ENCODE measurements around the gene AGPAT3.
"Not testable (repeated sequence)": the region's sequence is repeated elsewhere in the genome, so short reads cannot be mapped to it uniquely, and the experiment has no call there.

The AGPAT3 gene

GRCh38 chr21:43892984-43893535, 28.0 kb downstream of the AGPAT3 start:
- Mint-ChIP-seq H3K36me3 (ENCODE audit: low read depth) (peaks cover 50% of the 10 kb centered on the region), H3K4me3 (peak overlapping the region; percentile 83), H3K27me3 (ENCODE audit: low read depth) (no peaks in the 10 kb centered on the region), H3K4me1 (ENCODE audit: low read depth) (peaks cover 43% of the 10 kb centered on the region), H3K9me3 (peaks cover 3% of the 10 kb centered on the region), H3K27ac (peak overlapping the region; percentile 88)
- no peak for DNase-seq (ENCODE audit: low spot score)

GRCh38 chr21:43893536-43894205, 28.6 kb downstream of the AGPAT3 start:
- peaks cover 54% of the 10 kb centered on the region for H3K36me3 Mint-ChIP-seq (ENCODE audit: low read depth)
- peaks cover 39% of the 10 kb centered on the region for H3K4me1 Mint-ChIP-seq (ENCODE audit: low read depth)
- H3K4me3 Mint-ChIP-seq, result peak overlapping the region; percentile 83
- peaks cover 3% of the 10 kb centered on the region for H3K9me3 Mint-ChIP-seq
- peak; percentile 69 for DNase-seq (ENCODE audit: low spot score)
- H3K27me3 Mint-ChIP-seq (ENCODE audit: low read depth), result no peaks in the 10 kb centered on the region
- peak overlapping the region; percentile 88 for H3K27ac Mint-ChIP-seq

- Mint-ChIP-seq H3K27ac (peak overlapping the region; percentile 88), H3K9me3 (peaks cover 3% of the 10 kb centered on the region), H3K4me1 (ENCODE audit: low read depth) (peaks cover 38% of the 10 kb centered on the region), H3K27me3 (ENCODE audit: low read depth) (no peaks in the 10 kb centered on the region), H3K4me3 (peak overlapping the region; percentile 83), H3K36me3 (ENCODE audit: low read depth) (peaks cover 59% of the 10 kb centered on the region)
- no peak for DNase-seq (ENCODE audit: low spot score)
Observed at GRCh38 chr21:43894206-43894577, 29.2 kb downstream of the AGPAT3 start.

GRCh38 chr21:43895196-43895595, 30.2 kb downstream of the AGPAT3 start:
- Mint-ChIP-seq H3K4me1 (ENCODE audit: low read depth) (peaks cover 32% of the 10 kb centered on the region), H3K4me3 (no peak overlapping the region), H3K27me3 (ENCODE audit: low read depth) (no peaks in the 10 kb centered on the region), H3K9me3 (peaks cover 3% of the 10 kb centered on the region), H3K27ac (no peak overlapping the region), H3K36me3 (ENCODE audit: low read depth) (peaks cover 57% of the 10 kb centered on the region)
- DNase-seq (ENCODE audit: low spot score), result no peak

- peaks cover 32% of the 10 kb centered on the region for H3K4me1 Mint-ChIP-seq (ENCODE audit: low read depth)
- H3K9me3 Mint-ChIP-seq, H3K27ac Mint-ChIP-seq: not testable (repeated sequence)
Observed at GRCh38 chr21:43896696-43897299, 31.8 kb downstream of the AGPAT3 start.

GRCh38 chr21:43899307-43900077, 34.5 kb downstream of the AGPAT3 start:
- DNase-seq (ENCODE audit: low spot score), result no peak
- H3K27me3 Mint-ChIP-seq (ENCODE audit: low read depth), result no peaks in the 10 kb centered on the region
- no peak overlapping the region for H3K4me3 Mint-ChIP-seq
- H3K4me1 Mint-ChIP-seq (ENCODE audit: low read depth), result peaks cover 8% of the 10 kb centered on the region
- no peaks in the 10 kb centered on the region for H3K9me3 Mint-ChIP-seq
- H3K27ac Mint-ChIP-seq, result peak overlapping the region; percentile 23
- H3K36me3 Mint-ChIP-seq (ENCODE audit: low read depth), result peaks cover 42% of the 10 kb centered on the region

More at GRCh38 chr21:43896696-43897299, 31.8 kb downstream of the AGPAT3 start:
- not testable (repeated sequence) for H3K27me3 Mint-ChIP-seq (ENCODE audit: low read depth); DNase-seq (ENCODE audit: low spot score); H3K4me3 Mint-ChIP-seq
- H3K36me3 Mint-ChIP-seq (ENCODE audit: low read depth), result peaks cover 58% of the 10 kb centered on the region

- H3K36me3 Mint-ChIP-seq (ENCODE audit: low read depth), result peaks cover 46% of the 10 kb centered on the region
- peaks cover 4% of the 10 kb centered on the region for H3K4me1 Mint-ChIP-seq (ENCODE audit: low read depth)
- H3K4me3 Mint-ChIP-seq, result no peak overlapping the region
- no peak for DNase-seq (ENCODE audit: low spot score)
- no peaks in the 10 kb centered on the region for H3K27me3 Mint-ChIP-seq (ENCODE audit: low read depth)
- no peak overlapping the region for H3K27ac Mint-ChIP-seq
- H3K9me3 Mint-ChIP-seq, result no peaks in the 10 kb centered on the region
Observed at GRCh38 chr21:43900078-43900385, 35.0 kb downstream of the AGPAT3 start.

GRCh38 chr21:43900690-43901089, 35.7 kb downstream of the AGPAT3 start:
- DNase-seq (ENCODE audit: low spot score), result no peak
- Mint-ChIP-seq H3K4me3 (no peak overlapping the region), H3K4me1 (ENCODE audit: low read depth) (peaks cover 4% of the 10 kb centered on the region), H3K27ac (no peak overlapping the region), H3K9me3 (no peaks in the 10 kb centered on the region), H3K27me3 (ENCODE audit: low read depth) (no peaks in the 10 kb centered on the region), H3K36me3 (ENCODE audit: low read depth) (peaks cover 47% of the 10 kb centered on the region)

GRCh38 chr21:43902441-43902840, 37.4 kb downstream of the AGPAT3 start:
- Mint-ChIP-seq H3K4me1 (ENCODE audit: low read depth) (peaks cover 2% of the 10 kb centered on the region), H3K36me3 (ENCODE audit: low read depth) (peaks cover 53% of the 10 kb centered on the region), H3K27me3 (ENCODE audit: low read depth) (no peaks in the 10 kb centered on the region), H3K27ac (no peak overlapping the region), H3K9me3 (no peaks in the 10 kb centered on the region), H3K4me3 (no peak overlapping the region)
- DNase-seq (ENCODE audit: low spot score), result no peak

- no peak overlapping the region for H3K27ac Mint-ChIP-seq
- H3K36me3 Mint-ChIP-seq (ENCODE audit: low read depth), result peaks cover 50% of the 10 kb centered on the region
- H3K9me3 Mint-ChIP-seq, result no peaks in the 10 kb centered on the region
Observed at GRCh38 chr21:43903451-43904091, 38.5 kb downstream of the AGPAT3 start.

GRCh38 chr21:43904331-43904781, 39.3 kb downstream of the AGPAT3 start:
- Mint-ChIP-seq H3K4me1 (ENCODE audit: low read depth) (peaks cover 2% of the 10 kb centered on the region), H3K36me3 (ENCODE audit: low read depth) (peaks cover 45% of the 10 kb centered on the region), H3K27ac (no peak overlapping the region)

More at GRCh38 chr21:43903451-43904091, 38.5 kb downstream of the AGPAT3 start:
- no peak overlapping the region for H3K4me3 Mint-ChIP-seq
- DNase-seq (ENCODE audit: low spot score), result no peak
- no peaks in the 10 kb centered on the region for H3K27me3 Mint-ChIP-seq (ENCODE audit: low read depth)
- peaks cover 2% of the 10 kb centered on the region for H3K4me1 Mint-ChIP-seq (ENCODE audit: low read depth)

GRCh38 chr21:43905726-43906455, 40.9 kb downstream of the AGPAT3 start:
- H3K27ac Mint-ChIP-seq, result no peak overlapping the region
- H3K4me3 Mint-ChIP-seq, result no peak overlapping the region
- DNase-seq (ENCODE audit: low spot score), result no peak
- H3K27me3 Mint-ChIP-seq (ENCODE audit: low read depth), result no peaks in the 10 kb centered on the region
- H3K4me1 Mint-ChIP-seq (ENCODE audit: low read depth), result peaks cover 8% of the 10 kb centered on the region
- peaks cover 41% of the 10 kb centered on the region for H3K36me3 Mint-ChIP-seq (ENCODE audit: low read depth)
- H3K9me3 Mint-ChIP-seq, result no peaks in the 10 kb centered on the region

More at GRCh38 chr21:43904331-43904781, 39.3 kb downstream of the AGPAT3 start:
- H3K4me3 Mint-ChIP-seq, result no peak overlapping the region
- DNase-seq (ENCODE audit: low spot score), result no peak
- H3K9me3 Mint-ChIP-seq, result no peaks in the 10 kb centered on the region
- no peaks in the 10 kb centered on the region for H3K27me3 Mint-ChIP-seq (ENCODE audit: low read depth)

Data from T-helper 2 cell treated with Interferon-gamma antibody and Interleukin-4, amounts not matched to agents 5 μg/mL and 100 μg/mL, for 36 hours (primary cell).